HG03095 (cell line): ENCODE results near the gene RIPOR3.
"Not testable (repeated sequence)": the region's sequence is repeated elsewhere in the genome, so short reads cannot be mapped to it uniquely, and the experiment has no call there.

ENCODE experiments used
- ATAC-seq: cut with Tn5 transposase; IDR thresholded peaks from one replicate; pipeline ENCODE4 v1.9.1; 2021; ENCODE audit warnings: moderate library complexity; ENCODE audit not compliant: unreplicated experiment

The RIPOR3 gene

GRCh38 chr20:50578778-50579165, 112.6 kb downstream of the RIPOR3 start:
- no peak for ATAC-seq

GRCh38 chr20:50578061-50578777, 113.1 kb downstream of the RIPOR3 start:
- ATAC-seq, result no peak

GRCh38 chr20:50577175-50578018, 113.9 kb downstream of the RIPOR3 start:
- no peak for ATAC-seq

GRCh38 chr20:50575865-50576720, 115.2 kb downstream of the RIPOR3 start:
- no peak for ATAC-seq

GRCh38 chr20:50574586-50574985, 116.8 kb downstream of the RIPOR3 start:
- ATAC-seq, result no peak

GRCh38 chr20:50574108-50574507, 117.2 kb downstream of the RIPOR3 start:
- no peak for ATAC-seq

- no peak for ATAC-seq
These were observed 118.2 kb downstream of the RIPOR3 start for GRCh38 chr20:50572938-50573777.

GRCh38 chr20:50571466-50571865, 119.9 kb downstream of the RIPOR3 start:
- no peak for ATAC-seq

- ATAC-seq, result peak; percentile 63
These were observed 121.2 kb downstream of the RIPOR3 start for GRCh38 chr20:50569864-50570836.

- not testable (repeated sequence) for ATAC-seq
These were observed 121.9 kb downstream of the RIPOR3 start for GRCh38 chr20:50569487-50569863.

- ATAC-seq, result no peak
These were observed 122.8 kb downstream of the RIPOR3 start for GRCh38 chr20:50568549-50568942.

- no peak for ATAC-seq
These were observed 123.3 kb downstream of the RIPOR3 start for GRCh38 chr20:50567860-50568548.

GRCh38 chr20:50565871-50566270, 125.5 kb downstream of the RIPOR3 start:
- ATAC-seq, result no peak

GRCh38 chr20:50565383-50565782, 126.0 kb downstream of the RIPOR3 start:
- no peak for ATAC-seq

GRCh38 chr20:50563133-50563944, 128.0 kb downstream of the RIPOR3 start:
- no peak for ATAC-seq

GRCh38 chr20:50562262-50562701, 129.1 kb downstream of the RIPOR3 start:
- no peak for ATAC-seq

- no peak for ATAC-seq
These were observed 129.8 kb downstream of the RIPOR3 start for GRCh38 chr20:50561379-50562078.
